ENCODE results near the gene OR52E6.

Gene OR52E6

DNA sequence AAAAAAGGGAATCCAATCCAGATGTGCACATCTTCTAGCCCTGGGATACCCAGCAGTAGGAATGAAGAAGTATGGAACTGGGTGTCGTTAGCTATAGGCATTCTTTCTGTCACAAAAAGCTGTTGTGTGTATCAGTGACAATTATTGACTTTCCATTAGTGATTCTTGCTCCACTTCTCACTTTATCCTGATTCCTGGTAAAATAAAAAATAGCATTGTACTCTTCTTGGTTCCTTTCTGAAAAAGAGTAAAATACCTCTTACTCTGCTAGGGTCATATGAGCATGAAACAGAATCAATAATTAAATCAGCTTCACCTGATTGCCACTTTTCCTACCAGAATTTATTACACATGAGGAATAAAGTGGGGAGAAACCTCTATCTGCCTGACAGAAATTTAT lies at the start of gene OR52E6:
Gene OR52E6 (minus strand): TSS at position 101 of the 400 bp plus-strand sequence. CDS start 0 bp downstream, at position 101.
- DNase-seq (ENCODE audit: low read depth): no peak

- DNase-seq (ENCODE audit: low read depth): no peak
Observed at GRCh38 chr11:5891216-5891800, 49.6 kb upstream of the OR52E6 start.

GRCh38 chr11:5887661-5888060 lies 46.0 kb upstream of the OR52E6 start:
- DNase-seq (ENCODE audit: low read depth): no peak

GRCh38 chr11:5887172-5887571 lies 45.5 kb upstream of the OR52E6 start:
- DNase-seq (ENCODE audit: low read depth): no peak

DNA sequence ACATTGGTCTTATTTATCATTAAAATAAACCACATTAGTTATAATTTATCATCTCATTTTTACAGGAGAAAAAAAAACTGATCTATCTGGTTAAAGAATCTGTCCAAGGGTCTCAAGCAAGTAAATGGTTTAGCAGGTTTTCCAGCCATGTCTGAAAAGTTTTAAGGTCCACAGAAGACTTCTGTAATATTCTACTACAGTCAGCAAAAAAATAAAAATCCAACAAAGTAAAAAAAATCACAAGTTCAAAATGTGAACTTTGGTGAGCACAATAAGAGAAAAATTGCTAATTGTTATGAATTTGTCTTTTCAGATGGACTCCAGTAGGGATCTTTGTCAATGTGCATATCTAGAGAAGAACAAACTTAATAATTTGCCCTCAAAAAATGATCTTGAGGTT lies 40.1 kb upstream of the OR52E6 start:
- DNase-seq (ENCODE audit: low read depth): no peak

- DNase-seq (ENCODE audit: low read depth): no peak
Observed at GRCh38 chr11:5880329-5880728, 38.6 kb upstream of the OR52E6 start, which contains the start of gene OR52E4. Gene OR52E4, plus strand, starts transcription at chr11:5880629. Its CDS starts 3,664 bp downstream, at chr11:5884293.

GRCh38 chr11:5878564-5878963 lies 36.9 kb upstream of the OR52E6 start:
- no peak for DNase-seq (ENCODE audit: low read depth)

- DNase-seq (ENCODE audit: low read depth): no peak
Observed at GRCh38 chr11:5865826-5866225, 24.1 kb upstream of the OR52E6 start.

- no peak for DNase-seq (ENCODE audit: low read depth)
Observed at GRCh38 chr11:5857590-5857989, 15.9 kb upstream of the OR52E6 start, which contains the start of gene OR52E8. Gene OR52E8, minus strand, starts transcription at chr11:5857690. Its CDS starts 0 bp downstream, at chr11:5857690.

- no peak for DNase-seq (ENCODE audit: low read depth)
Observed at GRCh38 chr11:5851002-5851401, 9.3 kb upstream of the OR52E6 start.

- no peak for DNase-seq (ENCODE audit: low read depth)
Observed at GRCh38 chr11:5847711-5848110, 6.0 kb upstream of the OR52E6 start.

DNA sequence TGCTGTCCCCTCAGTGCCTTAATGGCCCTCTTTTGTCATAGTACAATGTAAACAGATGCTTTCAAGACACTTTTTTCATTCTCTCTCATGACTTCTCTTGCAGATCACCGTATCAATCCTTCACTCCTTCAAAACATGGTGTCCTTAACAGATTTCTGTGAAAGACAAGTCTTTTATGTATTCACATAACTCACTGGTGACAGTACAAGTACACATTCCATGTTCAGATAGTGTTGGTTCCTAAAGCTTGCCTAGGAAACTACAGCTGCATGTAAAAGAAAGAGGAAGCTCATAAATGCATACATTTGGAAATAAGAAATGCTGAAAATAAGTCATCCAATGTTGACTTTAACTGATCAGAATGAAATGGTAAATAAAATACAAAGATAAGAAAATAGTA lies 5.0 kb upstream of the OR52E6 start:
- no peak for DNase-seq (ENCODE audit: low read depth)

DNA sequence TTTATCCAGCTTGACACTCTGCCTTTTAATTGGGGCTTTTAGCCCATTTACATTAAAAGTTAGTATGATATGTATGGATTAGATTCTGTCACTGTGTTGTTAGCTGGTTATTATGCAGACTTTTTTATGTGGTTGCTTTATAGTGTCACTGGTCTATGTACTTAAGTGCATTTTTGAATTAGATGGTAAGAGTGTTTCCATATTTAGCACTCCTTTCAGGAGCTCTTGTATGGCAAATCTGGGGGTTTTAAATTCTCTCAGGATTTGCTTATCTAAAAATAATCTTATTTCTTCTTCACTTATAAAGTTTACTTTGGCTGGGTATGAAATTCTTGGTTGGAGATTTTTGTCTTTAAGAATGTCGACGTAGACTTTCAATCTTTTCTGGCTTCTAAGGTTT lies 4.0 kb downstream of the OR52E6 start:
- no peak for DNase-seq (ENCODE audit: low read depth)

DNA sequence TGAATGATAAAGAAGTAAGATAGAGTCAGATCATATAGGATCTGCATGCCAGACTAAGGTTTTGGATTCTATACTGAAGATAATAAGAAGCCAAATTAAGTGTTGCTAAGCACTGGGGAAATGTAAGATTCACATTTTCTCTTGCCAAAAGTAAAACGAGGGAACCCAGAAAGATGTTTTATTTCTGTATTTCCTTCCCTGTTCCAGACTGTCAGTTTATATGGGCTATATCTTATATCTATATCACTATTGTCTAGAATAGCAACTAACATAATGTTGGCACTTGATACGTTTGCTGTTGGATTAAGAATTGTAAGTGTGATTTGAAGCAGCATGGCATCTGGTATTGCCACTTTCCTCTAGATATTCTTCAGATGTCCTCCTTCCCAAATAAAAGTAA lies 8.3 kb downstream of the OR52E6 start:
- DNase-seq (ENCODE audit: low read depth): no peak

- no peak for DNase-seq (ENCODE audit: low read depth)
Observed at GRCh38 chr11:5831196-5831829, 10.4 kb downstream of the OR52E6 start.

DNA sequence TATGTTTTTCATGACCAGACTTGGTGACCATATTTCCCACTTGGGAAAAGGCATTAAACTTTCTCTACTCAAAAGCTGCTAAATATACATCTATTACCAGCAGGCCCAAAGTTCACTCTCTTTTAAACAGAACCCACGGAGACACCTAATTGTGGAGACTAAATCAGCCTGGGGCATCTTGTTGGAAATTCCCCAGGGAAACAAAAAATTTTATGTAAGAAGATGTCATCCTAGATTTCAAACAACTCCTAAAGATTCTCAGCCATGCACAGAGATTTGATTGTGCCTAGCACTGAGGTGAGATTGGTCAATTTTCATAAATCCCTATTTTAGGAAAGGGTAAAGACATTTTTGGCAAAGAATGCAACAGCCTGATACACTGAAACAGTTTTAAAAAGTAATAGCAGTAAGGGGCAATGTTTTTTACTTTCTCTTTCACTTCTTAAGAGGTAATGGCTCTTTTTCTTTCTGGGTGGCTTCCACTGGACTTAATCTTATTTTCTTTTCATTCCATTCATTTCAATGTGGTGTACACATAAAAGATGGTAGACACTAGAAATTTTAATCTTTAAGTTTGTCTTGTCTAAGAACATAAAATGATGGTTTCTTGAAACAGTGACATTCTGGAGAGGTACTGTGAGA lies 23.3 kb downstream of the OR52E6 start:
- no peak for DNase-seq (ENCODE audit: low read depth)

- no peak for DNase-seq (ENCODE audit: low read depth)
Observed at GRCh38 chr11:5815534-5815933, 26.2 kb downstream of the OR52E6 start.

DNA sequence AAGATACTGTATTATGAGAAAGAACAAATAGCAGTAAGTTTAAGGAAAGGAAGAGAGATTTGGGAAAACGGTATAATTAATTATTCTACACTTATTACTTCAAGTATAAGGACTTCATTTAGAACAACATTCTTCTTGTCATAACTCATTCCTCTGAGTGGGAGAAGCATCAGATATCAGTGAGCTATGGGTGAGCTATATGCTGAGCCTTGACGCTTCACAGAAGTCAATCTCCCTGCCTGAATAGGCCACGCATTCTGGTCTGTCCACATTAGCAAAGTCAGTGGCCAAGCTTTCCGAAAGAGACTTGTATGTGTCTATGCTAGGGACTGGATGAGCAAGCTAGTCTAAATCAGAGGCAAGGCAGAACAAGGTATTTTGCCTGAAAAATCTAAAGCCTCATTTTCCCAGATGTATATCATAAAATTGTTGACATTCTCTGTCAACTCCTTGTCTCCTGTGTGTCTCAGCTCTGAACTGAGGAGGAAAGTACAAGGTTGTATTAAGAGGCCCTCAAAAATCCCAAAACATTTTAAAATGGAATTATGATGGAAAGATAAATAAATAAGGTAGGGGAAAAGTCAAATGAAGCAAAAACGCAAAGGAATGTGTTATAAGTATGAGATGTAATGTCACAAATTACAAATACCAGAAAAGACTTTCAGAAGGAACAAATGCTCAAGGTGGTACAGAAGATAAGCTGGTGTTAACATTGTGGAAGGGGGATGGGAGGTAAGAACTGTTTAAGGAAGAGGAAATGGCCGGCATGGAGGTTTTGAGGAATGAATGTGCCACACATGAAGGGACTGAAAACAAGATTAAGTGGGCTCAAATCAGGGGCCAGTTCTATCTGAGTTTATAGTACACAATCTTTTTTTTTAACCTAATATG lies 31.5 kb downstream of the OR52E6 start:
- no peak for DNase-seq (ENCODE audit: low read depth)

DNA sequence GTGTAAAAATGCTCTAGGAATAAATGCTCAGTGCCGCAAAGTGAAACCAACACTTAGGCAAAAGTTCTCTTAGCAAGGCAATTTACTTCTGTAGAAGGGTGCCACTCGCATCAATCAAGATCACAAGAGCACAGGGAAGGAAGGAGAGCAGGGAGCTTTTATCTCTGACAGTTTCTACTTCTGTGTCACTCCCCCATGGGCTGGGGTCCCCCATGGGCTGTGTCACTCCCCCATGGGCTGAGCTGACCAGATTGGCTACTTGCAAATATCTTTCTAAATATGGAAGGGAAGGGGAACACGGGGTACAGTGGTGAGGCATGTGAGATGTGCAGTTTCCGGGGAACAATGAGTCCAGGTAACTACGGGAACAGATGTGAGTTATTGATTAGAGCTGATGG lies 32.6 kb downstream of the OR52E6 start:
- no peak for DNase-seq (ENCODE audit: low read depth)

DNA sequence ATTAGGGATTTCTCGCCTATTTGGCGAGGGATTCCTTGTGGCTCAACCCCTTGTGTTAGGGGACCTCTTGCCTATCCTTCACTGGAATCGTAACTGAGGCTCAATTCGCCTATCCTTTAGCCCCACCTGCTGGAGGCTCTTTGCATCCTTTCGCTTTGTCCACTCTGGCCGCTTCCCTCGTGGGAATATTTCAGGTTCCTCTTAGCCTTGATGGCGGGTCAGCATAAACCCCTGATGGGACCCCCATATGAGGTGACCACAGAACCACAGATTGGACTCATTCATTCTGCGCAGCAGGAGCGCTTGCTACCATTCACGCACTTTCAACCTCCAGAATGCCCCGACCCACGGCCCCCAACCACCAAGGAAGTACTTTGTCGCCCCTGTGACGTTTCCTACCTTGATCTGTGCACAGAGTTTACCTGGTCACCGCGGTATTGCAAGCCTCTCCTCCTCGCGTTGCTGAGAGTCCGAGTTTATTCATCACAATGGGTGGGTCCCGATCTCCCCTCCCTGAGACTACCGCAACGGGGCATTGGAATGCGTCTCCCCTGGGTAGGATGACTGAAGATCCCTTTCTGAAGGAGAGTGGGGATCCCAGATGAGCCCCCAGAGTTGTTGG lies 33.1 kb downstream of the OR52E6 start, which contains the start of gene OR52N2:
Gene OR52N2 (plus strand): TSS at position 425 of the 622 bp plus-strand sequence. CDS start 11,412 bp downstream, outside the sequence.
- peak; percentile 55 for DNase-seq (ENCODE audit: low read depth)

DNA sequence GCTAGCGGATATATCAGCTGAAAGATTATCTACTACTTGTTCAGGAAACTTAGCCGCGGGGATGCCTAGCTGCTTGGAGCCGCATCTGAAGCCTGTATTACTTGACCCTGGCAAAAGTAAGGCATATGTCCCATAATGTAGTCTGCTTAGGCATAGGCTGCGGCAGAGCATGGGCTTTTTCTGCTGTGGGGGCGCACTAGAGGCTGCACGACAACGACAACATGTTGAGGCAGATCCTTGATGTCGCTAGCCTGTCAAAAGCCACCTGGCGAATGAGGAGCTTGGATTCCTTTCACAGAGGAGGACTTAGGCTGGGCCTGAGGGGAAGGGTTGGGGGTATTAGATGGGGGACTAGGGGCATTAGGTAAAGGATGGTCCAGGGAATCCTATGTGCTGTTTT lies 34.1 kb downstream of the OR52E6 start:
- no peak for DNase-seq (ENCODE audit: low read depth)

- no peak for DNase-seq (ENCODE audit: low read depth)
Observed at GRCh38 chr11:5803982-5804381, 37.7 kb downstream of the OR52E6 start.
